ENCODE results near the gene UMAD1. TPM values are rescaled to one million over a fixed set of nuclear protein-coding genes. Genes with fewer than 3 reads are reported as not detected.

UMAD1 gene
- total RNA-seq, 2 experiments from 2014 or later = 11.0 to 15.3 TPM

- Mint-ChIP-seq H3K36me3 (ENCODE audit: low read depth) (peaks cover 39% of the 10 kb centered on the region), H3K4me3 (no peak overlapping the region), H3K4me1 (ENCODE audit: low read depth) (peaks cover 42% of the 10 kb centered on the region), H3K27ac (no peak overlapping the region), H3K9me3 (peaks cover 2% of the 10 kb centered on the region), H3K27me3 (no peaks in the 10 kb centered on the region)
- Histone ChIP-seq H3K36me3 (ENCODE audit: insufficient read depth, low read length) (no peaks in the 10 kb centered on the region), H3K4me3 (ENCODE audit: low read length) (no peak overlapping the region), H3K27me3 (ENCODE audit: control insufficient read depth in 1 of 2, insufficient read depth in 2 of 2, low read length in 2 of 2) (no peaks in the 10 kb centered on the region), H3K27ac (ENCODE audit: low read depth in 1 of 2, low read length in 2 of 2) (no peak overlapping the region), H3K9me3 (ENCODE audit: control insufficient read depth in 1 of 2, insufficient read depth in 1 of 2, low read length in 2 of 2) (no peaks in the 10 kb centered on the region), H3K4me1 (ENCODE audit: insufficient read depth, low read length) (peaks cover 3% of the 10 kb centered on the region)
- ChIA-PET POLR2A (interaction anchor here (0.7 kb wide), 1 partner anchor 56 kb away, joined by 3 read pairs; the partner anchor contains the start of gene UMAD1), CTCF (interaction anchor here (0.6 to 1.2 kb wide), 3 partner anchors 15 to 556 kb away, joined by 3 to 4 read pairs (median 4); no protein-coding TSS in a partner anchor)
- no peak for DNase-seq
- no peak for TF ChIP-seq CTCF (IDR thresholded peaks at IDR 0.05)
- intact Hi-C loops (cut with DNase I, micrococcal nuclease) = no loop called here
- no peak for ATAC-seq (ENCODE audit: poor library complexity)
Observed at GRCh38 chr7:7696458-7697119, 56.0 kb downstream of the UMAD1 start.

GRCh38 chr7:7698930-7699329 lies 58.4 kb downstream of the UMAD1 start:
- intact Hi-C loops (cut with DNase I, micrococcal nuclease) = no loop called here
- peaks cover 3% of the 10 kb centered on the region for H3K4me1 ChIP-seq (ENCODE audit: insufficient read depth, low read length)
- no peak for ATAC-seq (ENCODE audit: poor library complexity)
- H3K27me3 Mint-ChIP-seq = no peaks in the 10 kb centered on the region
- peaks cover 31% of the 10 kb centered on the region for H3K36me3 Mint-ChIP-seq (ENCODE audit: low read depth)
- ChIA-PET CTCF (interaction anchor here (1.5 to 2.3 kb wide), 2 partner anchors 9 to 45 kb away, joined by 4 to 6 read pairs; no protein-coding TSS in a partner anchor), POLR2A (no interaction called here)
- no peak for TF ChIP-seq CTCF (IDR thresholded peaks at IDR 0.05)
- peaks cover 46% of the 10 kb centered on the region for H3K4me1 Mint-ChIP-seq (ENCODE audit: low read depth)
- no peaks in the 10 kb centered on the region for H3K27me3 ChIP-seq (ENCODE audit: control insufficient read depth in 1 of 2, insufficient read depth in 2 of 2, low read length in 2 of 2)
- DNase-seq = no peak
- no peak overlapping the region for H3K27ac Mint-ChIP-seq
- peaks cover 2% of the 10 kb centered on the region for H3K9me3 Mint-ChIP-seq
- H3K36me3 ChIP-seq (ENCODE audit: insufficient read depth, low read length) = no peaks in the 10 kb centered on the region
- no peak overlapping the region for H3K27ac ChIP-seq (ENCODE audit: low read depth in 1 of 2, low read length in 2 of 2)
- H3K4me3 Mint-ChIP-seq = no peak overlapping the region
- no peaks in the 10 kb centered on the region for H3K9me3 ChIP-seq (ENCODE audit: control insufficient read depth in 1 of 2, insufficient read depth in 1 of 2, low read length in 2 of 2)
- no peak overlapping the region for H3K4me3 ChIP-seq (ENCODE audit: low read length)

- no peak for DNase-seq
- intact Hi-C loops (cut with DNase I, micrococcal nuclease) = no loop called here
- peaks cover 3% of the 10 kb centered on the region for H3K4me1 ChIP-seq (ENCODE audit: insufficient read depth, low read length)
- ATAC-seq (ENCODE audit: poor library complexity) = no peak
- ChIA-PET CTCF (interaction anchor here (1.5 to 2.3 kb wide), 2 partner anchors 10 to 45 kb away, joined by 4 to 6 read pairs; no protein-coding TSS in a partner anchor), POLR2A (no interaction called here)
- H3K27ac ChIP-seq (ENCODE audit: low read depth in 1 of 2, low read length in 2 of 2) = no peak overlapping the region
- Mint-ChIP-seq H3K27me3 (no peaks in the 10 kb centered on the region), H3K27ac (no peak overlapping the region), H3K4me1 (ENCODE audit: low read depth) (peaks cover 46% of the 10 kb centered on the region), H3K36me3 (ENCODE audit: low read depth) (peaks cover 29% of the 10 kb centered on the region), H3K9me3 (peaks cover 2% of the 10 kb centered on the region), H3K4me3 (no peak overlapping the region)
- no peak for TF ChIP-seq CTCF (IDR thresholded peaks at IDR 0.05)
- no peaks in the 10 kb centered on the region for H3K9me3 ChIP-seq (ENCODE audit: control insufficient read depth in 1 of 2, insufficient read depth in 1 of 2, low read length in 2 of 2)
- no peaks in the 10 kb centered on the region for H3K27me3 ChIP-seq (ENCODE audit: control insufficient read depth in 1 of 2, insufficient read depth in 2 of 2, low read length in 2 of 2)
- H3K4me3 ChIP-seq (ENCODE audit: low read length) = no peak overlapping the region
- no peaks in the 10 kb centered on the region for H3K36me3 ChIP-seq (ENCODE audit: insufficient read depth, low read length)
Observed at GRCh38 chr7:7699380-7699779, 58.8 kb downstream of the UMAD1 start.

Measured in CD4-positive, alpha-beta T cell (primary cell).